Ovary (tissue), 9 donors: ENCODE measurements around the gene HIPK3. TPM values are rescaled to one million over a fixed set of nuclear protein-coding genes. Genes with fewer than 3 reads are reported as not detected.

Experiments used
- DNase-seq, 5 donors: peaks; one replicate each; pipeline ENCODE4 v3.0.0-alpha.2; 2019 to 2020
- H3K27ac ChIP-seq, 2 donors: fragments of 200-600 bp; one replicate each; pipeline versions ENCODE4 v1.5.1 to v1.8.0; 2019 to 2022
- H3K27me3 ChIP-seq: fragments of 200-600 bp; one replicate; pipeline ENCODE4 v1.8.0; 2022
- H3K36me3 ChIP-seq: fragments of 200-600 bp; sonication (generic); one replicate; pipeline ENCODE4 v1.5.1; 2019
- H3K4me1 ChIP-seq: one replicate; pipeline ENCODE4 v1.8.1; 2013; ENCODE audit warnings: mild to moderate bottlenecking, moderate library complexity; ENCODE audit not compliant: insufficient read depth
- H3K4me3 ChIP-seq: fragments of 200-600 bp; sonication (generic); one replicate; pipeline ENCODE4 v1.5.1; 2017
- H3K9me3 ChIP-seq, 2 donors: fragments of 200-600 bp in 1 of 2; sonication (generic) in 1 of 2; one replicate each; pipeline versions ENCODE4 v1.5.1 to v1.8.1; 2013 to 2019; ENCODE audit warnings: mild to moderate bottlenecking in 1 of 2, moderate library complexity in 1 of 2
- EP300 ChIP-seq: sonication (generic); formaldehyde crosslinking; IDR thresholded peaks from one replicate; pipeline ENCODE4 v1.6.1; 2017; ENCODE audit warnings: antibody characterized with exemption
- POLR2A ChIP-seq: fragments of 450-650 bp; IDR thresholded peaks from one replicate; pipeline ENCODE4 v1.6.1; 2017; ENCODE audit warnings: antibody characterized with exemption, mild to moderate bottlenecking, moderate library complexity
- WGBS, 3 donors: extraction: QIAGEN DNeasy Blood & Tissue Kit in 1 of 3; methylation state at CpG; one replicate each; pipeline versions ENCODE4 v1.1.5 to v1.1.7; 2013 to 2017; 5-methylcytosine and 5-hydroxymethylcytosine counted together
- intact Hi-C, 4 donors: fragments of 100-400 bp; cut with DNase I; formaldehyde crosslinking; loops; one replicate each; pipeline versions ENCODE4 v1.11.0 to v1.15.1; 2022 to 2023
- polyA plus RNA-seq, 2 donors: library from polyadenylated mRNA; stranded (reverse); fragments of 200-250 nt in 1 of 2; fragments of 350-450 nt in 1 of 2; fragmentation: Illumina TruSeq in 1 of 2; extraction: RNeasy Lipid Tissue Mini Kit (QIAGEN cat#74804) in 1 of 2; gene quantifications; one replicate each; pipeline ENCODE4 v1.2.3, GENCODE V29; 2013 to 2014
- total RNA-seq, 7 donors: library from RNA; depleted of rRNA in 2 of 7; stranded (reverse); fragments of >200 nt in 2 of 7; fragmentation: NEBNext Ultra II Directional in 3 of 7; extraction: Animal tissue kit (Norgen Biotek cat#: 25700) in 3 of 7; gene quantifications; one replicate each; pipeline versions ENCODE4 v1.1.0 to v1.2.4, GENCODE V29; 2016 to 2023
- TF ChIP-seq, protein P1 (sequence below), 3 donors: fragments of 450-650 bp in 2 of 3; fragments of 200-600 bp in 1 of 3; IDR thresholded peaks; one replicate each; pipeline versions ENCODE4 v1.5.1 to v1.8.0; 2016 to 2022; ENCODE audit warnings: antibody characterized with exemption in 3 of 3, mild to moderate bottlenecking in 1 of 3
- donor health status: DM: no; HTN: no; CAD: no; lungs with moderate emphysema.
- donor health status: DM: no; HTN: no; CAD: no.
- donor health status: Bipolar disorder and iron deficiency.
- donor health status: DM: yes; HTN: yes; CAD: no.
- donor health status: DM: no; HTN: no; CAD: no.
- donor health status: DM: yes; HTN: yes; CAD: no.

Gene HIPK3
- total and polyA plus RNA-seq, 9 donors, result 28.0 to 252 (median 178) TPM

DNA sequence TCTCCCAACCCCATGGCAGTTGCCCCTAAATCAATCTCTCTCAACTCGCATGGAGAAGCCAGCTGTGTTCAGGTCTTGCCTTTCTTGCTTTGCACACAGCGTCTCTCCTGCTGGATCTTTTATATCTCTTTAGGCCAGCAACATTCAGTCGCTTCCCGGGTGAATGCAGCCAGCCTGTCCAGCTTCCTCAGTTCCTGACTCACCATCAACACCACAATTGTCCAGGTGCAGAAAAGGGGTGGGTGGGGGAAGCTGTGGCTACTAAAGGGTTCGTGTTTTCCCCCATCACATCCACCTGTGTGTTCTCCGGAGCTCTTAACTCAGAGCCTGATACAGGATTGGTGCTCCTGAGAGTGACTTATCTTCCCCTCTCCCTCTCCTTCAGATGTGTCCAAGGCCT, 116.5 kb downstream of the HIPK3 start:
- intact Hi-C loops, result no loop called here
- TF ChIP-seq POLR2A, result no peak
- TF ChIP-seq, protein P1, sequence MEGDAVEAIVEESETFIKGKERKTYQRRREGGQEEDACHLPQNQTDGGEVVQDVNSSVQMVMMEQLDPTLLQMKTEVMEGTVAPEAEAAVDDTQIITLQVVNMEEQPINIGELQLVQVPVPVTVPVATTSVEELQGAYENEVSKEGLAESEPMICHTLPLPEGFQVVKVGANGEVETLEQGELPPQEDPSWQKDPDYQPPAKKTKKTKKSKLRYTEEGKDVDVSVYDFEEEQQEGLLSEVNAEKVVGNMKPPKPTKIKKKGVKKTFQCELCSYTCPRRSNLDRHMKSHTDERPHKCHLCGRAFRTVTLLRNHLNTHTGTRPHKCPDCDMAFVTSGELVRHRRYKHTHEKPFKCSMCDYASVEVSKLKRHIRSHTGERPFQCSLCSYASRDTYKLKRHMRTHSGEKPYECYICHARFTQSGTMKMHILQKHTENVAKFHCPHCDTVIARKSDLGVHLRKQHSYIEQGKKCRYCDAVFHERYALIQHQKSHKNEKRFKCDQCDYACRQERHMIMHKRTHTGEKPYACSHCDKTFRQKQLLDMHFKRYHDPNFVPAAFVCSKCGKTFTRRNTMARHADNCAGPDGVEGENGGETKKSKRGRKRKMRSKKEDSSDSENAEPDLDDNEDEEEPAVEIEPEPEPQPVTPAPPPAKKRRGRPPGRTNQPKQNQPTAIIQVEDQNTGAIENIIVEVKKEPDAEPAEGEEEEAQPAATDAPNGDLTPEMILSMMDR (IDR thresholded peaks at IDR 0.05), result no peak
- no peak for TF ChIP-seq EP300

DNA sequence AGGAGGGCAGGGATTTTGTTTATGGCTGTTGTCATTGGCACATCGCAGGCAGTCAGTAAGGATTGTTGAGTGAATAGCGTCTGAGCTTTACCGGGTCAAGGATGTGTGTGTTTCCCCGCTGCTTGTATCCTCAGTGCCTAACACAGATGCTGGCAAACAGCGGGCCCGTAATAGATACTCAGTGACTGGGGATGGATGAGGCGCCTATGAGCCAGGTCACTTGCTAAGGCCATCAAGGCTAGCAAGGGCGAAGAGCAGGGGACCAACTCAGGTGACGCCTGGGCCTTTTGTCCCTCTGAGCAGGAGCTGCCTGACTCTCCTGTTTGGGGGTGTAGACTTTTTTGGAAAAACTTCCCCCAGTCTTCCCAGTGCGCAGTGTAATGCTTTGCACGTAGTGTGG, 118.1 kb downstream of the HIPK3 start:
- intact Hi-C loops, result no loop called here
- no peak for DNase-seq
- H3K27me3 ChIP-seq, result no peaks in the 10 kb centered on the region
- H3K27ac ChIP-seq, result no peak overlapping the region
- H3K4me1 ChIP-seq, result peaks cover 6% of the 10 kb centered on the region
- WGBS, 3 donors, result 75 to 81% (median 76%) methylated on average over 11 of the region's 11 CpGs
- TF ChIP-seq EP300, result no peak
- TF ChIP-seq, protein P1 (IDR thresholded peaks at IDR 0.05), result no peak
- TF ChIP-seq POLR2A, result no peak
- H3K9me3 ChIP-seq, result no peaks in the 10 kb centered on the region
- H3K36me3 ChIP-seq, result no peaks in the 10 kb centered on the region
- H3K4me3 ChIP-seq, result no peak overlapping the region

More for the DNA sequence above, 116.5 kb downstream of the HIPK3 start:
- DNase-seq, result no peak
- no peaks in the 10 kb centered on the region for H3K27me3 ChIP-seq
- no peaks in the 10 kb centered on the region for H3K9me3 ChIP-seq
- no peak overlapping the region for H3K27ac ChIP-seq
- WGBS, 3 donors, result 67 to 81% (median 78%) methylated on average over 6 of the region's 6 CpGs
- H3K4me3 ChIP-seq, result no peak overlapping the region
- H3K4me1 ChIP-seq, result peaks cover 6% of the 10 kb centered on the region
- no peaks in the 10 kb centered on the region for H3K36me3 ChIP-seq

DNA sequence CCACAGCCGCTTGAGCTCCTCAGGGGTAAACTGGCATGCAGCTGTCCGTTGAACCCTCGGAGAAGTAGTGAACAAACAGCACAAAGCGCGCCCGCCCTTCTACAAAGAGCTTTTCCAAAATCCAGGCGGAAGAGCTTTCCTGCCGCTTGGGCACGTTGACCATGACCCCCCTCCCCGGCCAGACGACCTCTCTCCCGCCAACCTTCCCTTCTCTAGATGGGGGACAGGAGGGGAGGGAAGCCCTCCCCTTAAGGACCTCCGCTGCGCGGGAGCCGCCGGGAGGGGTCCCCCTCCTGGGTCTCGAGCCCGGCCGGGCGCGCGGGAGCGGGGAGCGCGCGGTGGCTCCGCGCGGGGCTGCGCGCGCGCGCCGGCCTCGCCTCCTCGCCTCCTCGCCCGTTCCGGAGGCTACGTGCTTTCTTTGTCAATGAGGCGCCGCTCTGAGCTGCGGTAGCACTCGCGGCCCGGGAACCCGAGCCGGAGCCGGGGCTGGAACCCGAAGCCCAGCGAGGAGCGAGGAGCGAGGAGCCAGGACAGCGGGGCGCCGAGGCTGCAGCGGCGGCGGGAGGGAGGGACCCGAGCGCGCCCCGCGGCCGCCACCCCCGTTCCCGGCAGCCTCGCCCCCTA, 118.6 kb downstream of the HIPK3 start, which contains the start of gene KIAA1549L:
Gene KIAA1549L, plus strand, starts transcription at position 421 of the 624 bp plus-strand sequence.
- no peaks in the 10 kb centered on the region for H3K9me3 ChIP-seq
- DNase-seq, result peak in 1 of 5 donors; percentile 31
- TF ChIP-seq, protein P1 (IDR thresholded peaks at IDR 0.05), result no peak
- TF ChIP-seq POLR2A (no peak), EP300 (no peak)
- H3K36me3 ChIP-seq, result no peaks in the 10 kb centered on the region
- H3K4me3 ChIP-seq, result peak within 1 kb of the TSS; percentile 24
- H3K4me1 ChIP-seq, result peaks cover 6% of the 10 kb centered on the region
- H3K27me3 ChIP-seq, result no peaks in the 10 kb centered on the region
- WGBS, 3 donors, result 1% methylated on average over 32 to 69 of the region's 70 CpGs
- H3K27ac ChIP-seq, result no peak within 1 kb of the TSS
- intact Hi-C loops, result no loop called here

DNA sequence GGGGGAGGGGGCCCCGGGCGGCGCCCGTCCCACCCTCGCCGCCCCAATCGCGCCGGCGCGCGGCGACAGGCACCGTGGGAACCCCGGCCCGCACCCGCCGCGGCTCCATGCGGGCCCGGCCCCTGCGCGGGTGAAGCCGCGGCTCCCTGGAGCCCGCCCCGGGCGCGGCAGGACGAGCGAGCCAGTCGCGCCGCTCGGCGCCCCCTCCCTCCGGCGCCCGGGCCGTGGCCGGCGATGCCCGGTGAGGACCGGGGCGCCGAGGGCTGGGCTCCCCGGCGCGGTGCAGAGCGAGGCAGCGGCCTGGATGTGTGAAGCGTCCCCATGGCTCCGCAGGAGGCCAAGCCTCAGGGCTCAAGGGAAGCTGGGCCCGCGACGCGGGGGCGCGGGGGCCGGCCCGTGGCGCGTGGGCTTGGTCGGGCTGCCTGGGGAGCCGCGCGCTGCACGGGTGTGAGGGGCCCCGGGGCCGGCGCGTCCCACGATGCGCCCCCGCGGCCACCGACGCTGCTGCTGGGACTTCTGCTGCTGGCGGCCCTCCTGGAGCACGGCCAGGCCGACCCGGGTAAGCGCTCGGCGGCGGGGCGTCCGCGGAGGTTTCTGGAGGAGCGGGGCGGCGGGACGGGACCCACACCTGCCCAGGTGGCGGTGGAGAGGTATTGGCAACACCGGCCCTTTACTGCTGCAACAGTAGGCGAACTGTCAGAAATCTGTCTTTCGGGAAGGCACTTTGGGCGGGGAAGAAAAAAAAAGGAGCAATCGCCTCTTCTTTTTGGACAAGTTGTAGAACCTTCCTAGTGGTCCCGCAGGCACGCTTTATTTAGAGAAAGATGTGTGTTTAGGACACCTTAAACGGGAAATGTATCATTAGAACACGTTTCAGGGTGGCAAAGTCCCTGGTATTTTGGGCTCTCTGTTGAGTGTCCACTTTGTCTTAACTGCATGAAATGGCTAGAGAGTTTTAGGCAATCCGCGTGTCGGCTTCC, 119.4 kb downstream of the HIPK3 start:
- TF ChIP-seq EP300, result no peak
- no peak for TF ChIP-seq POLR2A
- TF ChIP-seq, protein P1 (IDR thresholded peaks at IDR 0.05), result no peak
- 1 to 4% (median 3%) methylated on average over 31 to 105 of the region's 106 CpGs for WGBS, 3 donors
- H3K4me3 ChIP-seq, result peak overlapping the region; percentile 24
- H3K4me1 ChIP-seq, result peaks cover 6% of the 10 kb centered on the region
- no peak overlapping the region for H3K27ac ChIP-seq
- H3K9me3 ChIP-seq, result no peaks in the 10 kb centered on the region
- peak in 1 of 5 donors; percentile 33 for DNase-seq
- H3K36me3 ChIP-seq, result no peaks in the 10 kb centered on the region
- H3K27me3 ChIP-seq, result no peaks in the 10 kb centered on the region
- intact Hi-C loops, result no loop called here
